Measurements from ENCODE around the gene EZH1. TPM values are rescaled to one million over a fixed set of nuclear protein-coding genes. Genes with fewer than 3 reads are reported as not detected.

The EZH1 gene
- total RNA-seq, 4 donors from 2014 or later = 53.7 to 126 (median 91.8) TPM

DNA sequence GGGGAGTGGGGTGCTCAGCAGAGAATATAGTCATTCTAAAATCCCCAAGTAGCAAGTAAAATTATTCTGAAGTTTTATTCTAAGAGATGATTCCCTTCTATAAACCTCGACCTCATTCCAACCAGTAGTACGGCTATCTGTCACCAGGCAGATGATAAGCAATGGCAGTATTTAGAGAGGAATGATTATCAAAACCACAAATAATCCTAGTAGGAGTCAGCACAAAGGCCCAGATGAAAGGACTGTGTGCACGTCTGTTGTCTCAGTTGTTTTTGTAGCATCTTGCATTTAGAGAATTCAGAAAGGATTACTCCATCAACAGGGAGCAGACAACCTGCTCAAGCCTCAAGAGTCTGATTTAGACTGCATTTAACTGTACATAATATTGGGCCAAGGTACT is 21.2 kb downstream of the EZH1 start:
- no peak for TF ChIP-seq CTCF (IDR thresholded peaks at IDR 0.05; ENCODE audit: low read depth)

DNA sequence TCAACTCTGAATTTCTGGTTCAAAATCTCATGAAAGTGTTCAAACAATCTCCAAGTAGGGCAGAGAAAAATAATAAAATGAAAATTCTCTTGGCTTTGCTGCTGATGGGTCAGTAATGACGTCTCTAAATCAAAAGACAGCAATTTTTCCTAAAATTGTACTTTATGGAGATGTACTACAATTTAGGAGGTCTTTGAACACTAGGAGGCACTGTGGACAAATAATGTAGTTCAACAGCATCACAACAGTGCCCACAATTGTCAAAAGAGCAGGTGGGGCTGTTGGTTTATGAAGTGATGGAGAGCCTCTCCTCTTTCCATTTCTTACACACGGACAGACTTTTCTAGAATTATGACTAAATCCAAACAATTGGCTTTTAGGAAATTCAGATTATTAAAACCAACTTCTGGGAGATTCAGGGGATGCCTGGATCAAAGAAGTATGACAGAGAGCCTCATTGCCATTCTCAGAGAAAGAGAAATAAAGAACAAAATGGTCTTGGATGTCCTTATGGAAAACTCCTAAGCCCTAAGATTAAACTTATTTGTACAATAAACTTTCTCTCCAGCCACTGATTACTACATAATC is 23.8 kb downstream of the EZH1 start:
- no peak for TF ChIP-seq CTCF (IDR thresholded peaks at IDR 0.05; ENCODE audit: low read depth)

GRCh38 chr17:42709561-42709960 is 35.3 kb downstream of the EZH1 start:
- no peak for TF ChIP-seq CTCF (IDR thresholded peaks at IDR 0.05; ENCODE audit: low read depth)

- no peak for TF ChIP-seq CTCF (IDR thresholded peaks at IDR 0.05; ENCODE audit: low read depth)
Observed at GRCh38 chr17:42708588-42708987, 36.3 kb downstream of the EZH1 start.

DNA sequence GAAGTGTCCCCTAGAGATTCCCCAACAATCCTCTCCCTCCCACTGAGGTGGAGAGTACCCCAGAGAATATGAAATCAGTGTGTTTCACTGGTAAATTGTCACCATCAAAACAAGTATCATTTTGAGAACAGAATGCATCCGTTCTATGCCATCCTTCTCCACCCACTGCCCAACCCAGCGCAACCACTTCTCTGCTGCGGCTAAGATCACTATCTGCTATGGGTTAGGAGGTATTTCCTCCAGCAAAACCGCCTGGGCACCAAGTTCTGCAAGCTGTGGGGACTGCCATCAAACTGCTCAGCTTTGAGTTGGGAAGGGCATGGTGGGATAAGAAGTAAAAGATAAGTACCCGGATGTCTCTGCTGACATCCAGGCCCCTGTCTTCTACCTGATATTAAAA is 38.1 kb downstream of the EZH1 start:
- TF ChIP-seq CTCF (IDR thresholded peaks at IDR 0.05; ENCODE audit: low read depth) = no peak

GRCh38 chr17:42704837-42705494 is 39.9 kb downstream of the EZH1 start:
- no peak for TF ChIP-seq CTCF (IDR thresholded peaks at IDR 0.05; ENCODE audit: low read depth)

GRCh38 chr17:42704490-42704836 is 40.4 kb downstream of the EZH1 start:
- TF ChIP-seq CTCF (IDR thresholded peaks at IDR 0.05; ENCODE audit: low read depth) = no peak

Data from subcutaneous adipose tissue (tissue), 4 donors.